ENCODE measurements around the gene ZNF438.

GRCh38 chr10:30918651-30919050 lies 113.0 kb downstream of the ZNF438 start:
- TF ChIP-seq, protein P1, sequence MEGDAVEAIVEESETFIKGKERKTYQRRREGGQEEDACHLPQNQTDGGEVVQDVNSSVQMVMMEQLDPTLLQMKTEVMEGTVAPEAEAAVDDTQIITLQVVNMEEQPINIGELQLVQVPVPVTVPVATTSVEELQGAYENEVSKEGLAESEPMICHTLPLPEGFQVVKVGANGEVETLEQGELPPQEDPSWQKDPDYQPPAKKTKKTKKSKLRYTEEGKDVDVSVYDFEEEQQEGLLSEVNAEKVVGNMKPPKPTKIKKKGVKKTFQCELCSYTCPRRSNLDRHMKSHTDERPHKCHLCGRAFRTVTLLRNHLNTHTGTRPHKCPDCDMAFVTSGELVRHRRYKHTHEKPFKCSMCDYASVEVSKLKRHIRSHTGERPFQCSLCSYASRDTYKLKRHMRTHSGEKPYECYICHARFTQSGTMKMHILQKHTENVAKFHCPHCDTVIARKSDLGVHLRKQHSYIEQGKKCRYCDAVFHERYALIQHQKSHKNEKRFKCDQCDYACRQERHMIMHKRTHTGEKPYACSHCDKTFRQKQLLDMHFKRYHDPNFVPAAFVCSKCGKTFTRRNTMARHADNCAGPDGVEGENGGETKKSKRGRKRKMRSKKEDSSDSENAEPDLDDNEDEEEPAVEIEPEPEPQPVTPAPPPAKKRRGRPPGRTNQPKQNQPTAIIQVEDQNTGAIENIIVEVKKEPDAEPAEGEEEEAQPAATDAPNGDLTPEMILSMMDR (IDR thresholded peaks at IDR 0.05): no peak
- TF ChIP-seq POLR2A (IDR thresholded peaks at IDR 0.05) (no peak), EP300 (IDR thresholded peaks at IDR 0.05) (no peak)
